Neural cell (in vitro differentiated cells): Measurements from ENCODE around the gene MED13L. TPM values are rescaled to one million over a fixed set of nuclear protein-coding genes. Genes with fewer than 3 reads are reported as not detected.

Source experiments
- H2AFZ ChIP-seq: fragments of 200-600, 300-800 bp; sonication (generic), shearing (Covaris generic); 2 replicates; pipeline ENCODE4 v1.6.0; 2014; ENCODE audit warnings: low read depth, mild to moderate bottlenecking, antibody characterized with exemption, low read length, moderate library complexity
- H3F3A ChIP-seq: fragments of 200-600 bp; shearing (Covaris generic); 2 replicates; pipeline ENCODE4 v1.6.1; 2016; ENCODE audit warnings: mild to moderate bottlenecking, moderate library complexity, mixed read lengths, antibody characterized with exemption, low read length; ENCODE audit not compliant: insufficient read depth, poor library complexity, severe bottlenecking
- H3K27ac ChIP-seq: fragments of 200-600, 300-800 bp; sonication (generic), shearing (Covaris generic); 2 replicates; pipeline ENCODE4 v1.5.1; 2014; ENCODE audit warnings: mild to moderate bottlenecking, low read length, moderate library complexity
- H3K27me3 ChIP-seq: fragments of 300-800, 200-600 bp; sonication (generic), shearing (Covaris generic); 2 replicates; pipeline ENCODE4 v1.6.0; 2014; ENCODE audit warnings: mild to moderate bottlenecking, low read depth, low read length, moderate library complexity; ENCODE audit not compliant: insufficient read depth
- H3K36me3 ChIP-seq: fragments of 300-800, 200-600 bp; sonication (generic), shearing (Covaris generic); 2 replicates; pipeline ENCODE4 v1.5.1; 2014; ENCODE audit warnings: mild to moderate bottlenecking, antibody characterized with exemption, low read length, moderate library complexity; ENCODE audit not compliant: insufficient read depth
- H3K4me2 ChIP-seq: fragments of 300-800, 200-600 bp; sonication (generic), shearing (Covaris generic); 2 replicates; pipeline ENCODE4 v1.6.0; 2014; ENCODE audit warnings: mild to moderate bottlenecking, low read length
- H3K4me3 ChIP-seq: fragments of 300-800, 200-600 bp; sonication (generic), shearing (Covaris generic); 2 replicates; pipeline ENCODE4 v1.5.1; 2014; ENCODE audit warnings: mild to moderate bottlenecking, low read length, moderate library complexity
- H3K79me2 ChIP-seq: fragments of 200-600 bp; shearing (Covaris generic); replicated peaks from 2 replicates; pipeline ENCODE4 v1.6.0; 2014; ENCODE audit warnings: mild to moderate bottlenecking, low read length, moderate library complexity; ENCODE audit not compliant: insufficient read depth
- H3K9ac ChIP-seq: fragments of 300-800, 200-600 bp; sonication (generic), shearing (Covaris generic); 2 replicates; pipeline ENCODE4 v1.6.1; 2016; ENCODE audit warnings: mild to moderate bottlenecking, low read length, mixed read lengths
- H3K9me2 ChIP-seq: fragments of 200-600 bp; shearing (Covaris generic); 2 replicates; pipeline ENCODE4 v1.6.1; 2016; ENCODE audit warnings: mild to moderate bottlenecking, low read length, mixed read lengths; ENCODE audit not compliant: insufficient read depth
- H3K9me3 ChIP-seq: fragments of 200-600, 300-800 bp; sonication (generic), shearing (Covaris generic); 2 replicates; pipeline ENCODE4 v1.6.1; 2016; ENCODE audit warnings: mild to moderate bottlenecking, mixed run types, low read length, moderate library complexity, mixed read lengths
- H4K20me1 ChIP-seq: fragments of 200-600 bp; shearing (Covaris generic); 2 replicates; pipeline ENCODE4 v1.6.1; 2016; ENCODE audit warnings: mild to moderate bottlenecking, mixed run types; ENCODE audit not compliant: insufficient read depth
- EP300 ChIP-seq: fragments of 450-650 bp; conservative IDR thresholded peaks from 2 replicates; pipeline ENCODE4 v1.6.1; 2014; ENCODE audit warnings: antibody characterized with exemption, mild to moderate bottlenecking, moderate library complexity; ENCODE audit not compliant: poor library complexity, severe bottlenecking
- EZH2 ChIP-seq: fragments of 200-600, 300-800 bp; shearing (Covaris generic), sonication (generic); IDR thresholded peaks from 2 replicates; pipeline ENCODE4 v1.6.1; 2014; ENCODE audit warnings: antibody characterized with exemption, low read length, borderline replicate concordance, mild to moderate bottlenecking; ENCODE audit not compliant: insufficient read depth, poor library complexity, severe bottlenecking
- MXI1 ChIP-seq: fragments of 450-650 bp; conservative IDR thresholded peaks from 2 replicates; pipeline ENCODE4 v1.6.1; 2014; ENCODE audit warnings: antibody characterized with exemption, mild to moderate bottlenecking; ENCODE audit not compliant: poor library complexity, severe bottlenecking
- POLR2AphosphoS5 ChIP-seq: IDR thresholded peaks from 2 replicates; pipeline ENCODE4 v1.6.1; 2012
- RAD21 ChIP-seq: fragments of 450-650 bp; conservative IDR thresholded peaks from 2 replicates; pipeline ENCODE4 v1.6.1; 2014; ENCODE audit warnings: antibody characterized with exemption, mild to moderate bottlenecking, moderate library complexity
- SMC3 ChIP-seq: fragments of 450-650 bp; conservative IDR thresholded peaks from 2 replicates; pipeline ENCODE4 v1.6.1; 2014; ENCODE audit warnings: antibody characterized with exemption, mild to moderate bottlenecking, moderate library complexity; ENCODE audit not compliant: poor library complexity
- TAF1 ChIP-seq: IDR thresholded peaks from 2 replicates; pipeline ENCODE4 v1.6.1; 2012; ENCODE audit warnings: low read depth
- polyA plus RNA-seq: library from polyadenylated mRNA; depleted of rRNA; stranded (reverse); fragments of >200 nt; gene quantifications from 2 replicates; pipeline ENCODE4 v1.2.3, GENCODE V29; 2014
- TF ChIP-seq, protein P1 (sequence below): fragments of 450-650 bp; IDR thresholded peaks from 2 replicates; pipeline ENCODE4 v1.5.1; 2014; ENCODE audit warnings: antibody characterized with exemption, mild to moderate bottlenecking, moderate library complexity; ENCODE audit not compliant: poor library complexity, severe bottlenecking
- TF ChIP-seq, protein P2 (sequence below): IDR thresholded peaks from 2 replicates; pipeline ENCODE4 v1.6.1; 2012; ENCODE audit warnings: borderline replicate concordance

The MED13L gene
- polyA plus RNA-seq, 1 donor from 2014 or later: 38.9 TPM

DNA sequence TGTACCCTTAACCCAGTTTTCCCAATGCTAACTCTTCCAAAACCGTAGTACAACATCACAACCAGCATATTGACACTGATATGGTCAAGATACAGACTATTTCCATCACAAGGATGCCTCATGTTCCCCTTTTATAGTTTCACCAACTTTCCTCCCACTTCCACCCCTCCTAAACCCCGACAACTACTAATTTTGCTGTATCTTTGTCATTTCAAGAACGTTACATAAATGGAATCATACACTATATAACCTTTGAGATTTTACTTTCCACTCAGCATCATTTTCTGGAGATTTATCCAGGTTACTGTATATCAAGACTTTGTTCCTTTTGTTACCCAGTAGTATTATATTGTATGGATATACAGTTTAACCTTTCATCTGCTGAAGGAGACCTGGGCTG is 88.9 kb downstream of the MED13L start:
- Histone ChIP-seq H3K36me3 (no peaks in the 10 kb centered on the region), H3K27ac (no peak overlapping the region), H3F3A (no peaks in the 10 kb centered on the region), H3K27me3 (no peaks in the 10 kb centered on the region), H3K79me2 (peaks cover 15% of the 10 kb centered on the region), H3K9me3 (no peaks in the 10 kb centered on the region), H3K4me2 (no peak overlapping the region), H2AFZ (no peak overlapping the region), H3K9ac (no peak overlapping the region), H3K9me2 (no peaks in the 10 kb centered on the region), H3K4me3 (no peak overlapping the region), H4K20me1 (no peaks in the 10 kb centered on the region)
- TF ChIP-seq, protein P1, sequence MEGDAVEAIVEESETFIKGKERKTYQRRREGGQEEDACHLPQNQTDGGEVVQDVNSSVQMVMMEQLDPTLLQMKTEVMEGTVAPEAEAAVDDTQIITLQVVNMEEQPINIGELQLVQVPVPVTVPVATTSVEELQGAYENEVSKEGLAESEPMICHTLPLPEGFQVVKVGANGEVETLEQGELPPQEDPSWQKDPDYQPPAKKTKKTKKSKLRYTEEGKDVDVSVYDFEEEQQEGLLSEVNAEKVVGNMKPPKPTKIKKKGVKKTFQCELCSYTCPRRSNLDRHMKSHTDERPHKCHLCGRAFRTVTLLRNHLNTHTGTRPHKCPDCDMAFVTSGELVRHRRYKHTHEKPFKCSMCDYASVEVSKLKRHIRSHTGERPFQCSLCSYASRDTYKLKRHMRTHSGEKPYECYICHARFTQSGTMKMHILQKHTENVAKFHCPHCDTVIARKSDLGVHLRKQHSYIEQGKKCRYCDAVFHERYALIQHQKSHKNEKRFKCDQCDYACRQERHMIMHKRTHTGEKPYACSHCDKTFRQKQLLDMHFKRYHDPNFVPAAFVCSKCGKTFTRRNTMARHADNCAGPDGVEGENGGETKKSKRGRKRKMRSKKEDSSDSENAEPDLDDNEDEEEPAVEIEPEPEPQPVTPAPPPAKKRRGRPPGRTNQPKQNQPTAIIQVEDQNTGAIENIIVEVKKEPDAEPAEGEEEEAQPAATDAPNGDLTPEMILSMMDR: no peak
- TF ChIP-seq POLR2AphosphoS5: no peak
- no peak for TF ChIP-seq MXI1
- TF ChIP-seq EP300: no peak
- TF ChIP-seq, protein P2, sequence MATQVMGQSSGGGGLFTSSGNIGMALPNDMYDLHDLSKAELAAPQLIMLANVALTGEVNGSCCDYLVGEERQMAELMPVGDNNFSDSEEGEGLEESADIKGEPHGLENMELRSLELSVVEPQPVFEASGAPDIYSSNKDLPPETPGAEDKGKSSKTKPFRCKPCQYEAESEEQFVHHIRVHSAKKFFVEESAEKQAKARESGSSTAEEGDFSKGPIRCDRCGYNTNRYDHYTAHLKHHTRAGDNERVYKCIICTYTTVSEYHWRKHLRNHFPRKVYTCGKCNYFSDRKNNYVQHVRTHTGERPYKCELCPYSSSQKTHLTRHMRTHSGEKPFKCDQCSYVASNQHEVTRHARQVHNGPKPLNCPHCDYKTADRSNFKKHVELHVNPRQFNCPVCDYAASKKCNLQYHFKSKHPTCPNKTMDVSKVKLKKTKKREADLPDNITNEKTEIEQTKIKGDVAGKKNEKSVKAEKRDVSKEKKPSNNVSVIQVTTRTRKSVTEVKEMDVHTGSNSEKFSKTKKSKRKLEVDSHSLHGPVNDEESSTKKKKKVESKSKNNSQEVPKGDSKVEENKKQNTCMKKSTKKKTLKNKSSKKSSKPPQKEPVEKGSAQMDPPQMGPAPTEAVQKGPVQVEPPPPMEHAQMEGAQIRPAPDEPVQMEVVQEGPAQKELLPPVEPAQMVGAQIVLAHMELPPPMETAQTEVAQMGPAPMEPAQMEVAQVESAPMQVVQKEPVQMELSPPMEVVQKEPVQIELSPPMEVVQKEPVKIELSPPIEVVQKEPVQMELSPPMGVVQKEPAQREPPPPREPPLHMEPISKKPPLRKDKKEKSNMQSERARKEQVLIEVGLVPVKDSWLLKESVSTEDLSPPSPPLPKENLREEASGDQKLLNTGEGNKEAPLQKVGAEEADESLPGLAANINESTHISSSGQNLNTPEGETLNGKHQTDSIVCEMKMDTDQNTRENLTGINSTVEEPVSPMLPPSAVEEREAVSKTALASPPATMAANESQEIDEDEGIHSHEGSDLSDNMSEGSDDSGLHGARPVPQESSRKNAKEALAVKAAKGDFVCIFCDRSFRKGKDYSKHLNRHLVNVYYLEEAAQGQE: no peak
- no peak for TF ChIP-seq RAD21

DNA sequence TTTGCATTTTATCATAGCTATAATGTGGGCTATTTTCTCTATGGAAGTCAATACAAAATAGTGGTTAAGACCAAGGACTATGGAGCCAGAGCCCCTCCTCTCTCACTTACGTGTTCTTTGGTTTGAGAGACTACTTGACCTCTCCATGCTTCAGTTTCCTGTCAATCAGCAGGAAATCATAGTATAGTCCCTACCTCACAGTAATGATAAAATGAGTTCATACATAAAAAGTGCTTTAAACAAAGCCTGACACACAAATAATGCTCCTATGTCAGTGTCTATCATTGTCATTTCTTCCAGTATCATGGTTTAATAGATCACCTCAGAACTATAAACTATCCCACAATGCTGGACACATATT is 90.4 kb downstream of the MED13L start:
- peaks cover 20% of the 10 kb centered on the region for H3K79me2 ChIP-seq
- H3K27me3 ChIP-seq: no peaks in the 10 kb centered on the region
- H3K4me3 ChIP-seq: no peak overlapping the region
- H3K9me2 ChIP-seq: no peaks in the 10 kb centered on the region
- no peak for TF ChIP-seq EP300
- TF ChIP-seq RAD21: no peak
- TF ChIP-seq TAF1: no peak
- no peak for TF ChIP-seq MXI1
- TF ChIP-seq EZH2: no peak
- TF ChIP-seq, protein P1: no peak
- TF ChIP-seq SMC3: no peak
- no peak for TF ChIP-seq POLR2AphosphoS5
- TF ChIP-seq, protein P2: no peak
- no peak overlapping the region for H2AFZ ChIP-seq
- no peak overlapping the region for H3K9ac ChIP-seq
- no peak overlapping the region for H3K4me2 ChIP-seq
- no peaks in the 10 kb centered on the region for H3K9me3 ChIP-seq
- H3K27ac ChIP-seq: no peak overlapping the region
- H3F3A ChIP-seq: no peaks in the 10 kb centered on the region
- no peaks in the 10 kb centered on the region for H4K20me1 ChIP-seq
- H3K36me3 ChIP-seq: no peaks in the 10 kb centered on the region
